Measurements from ENCODE around the gene CXCL13. TPM values are rescaled to one million over a fixed set of nuclear protein-coding genes. Genes with fewer than 3 reads are reported as not detected.
"Not testable (repeated sequence)": the region's sequence is repeated elsewhere in the genome, so short reads cannot be mapped to it uniquely, and the experiment has no call there.

CXCL13 gene, protein sequence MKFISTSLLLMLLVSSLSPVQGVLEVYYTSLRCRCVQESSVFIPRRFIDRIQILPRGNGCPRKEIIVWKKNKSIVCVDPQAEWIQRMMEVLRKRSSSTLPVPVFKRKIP
- total RNA-seq = not detected in 2 replicates

DNA sequence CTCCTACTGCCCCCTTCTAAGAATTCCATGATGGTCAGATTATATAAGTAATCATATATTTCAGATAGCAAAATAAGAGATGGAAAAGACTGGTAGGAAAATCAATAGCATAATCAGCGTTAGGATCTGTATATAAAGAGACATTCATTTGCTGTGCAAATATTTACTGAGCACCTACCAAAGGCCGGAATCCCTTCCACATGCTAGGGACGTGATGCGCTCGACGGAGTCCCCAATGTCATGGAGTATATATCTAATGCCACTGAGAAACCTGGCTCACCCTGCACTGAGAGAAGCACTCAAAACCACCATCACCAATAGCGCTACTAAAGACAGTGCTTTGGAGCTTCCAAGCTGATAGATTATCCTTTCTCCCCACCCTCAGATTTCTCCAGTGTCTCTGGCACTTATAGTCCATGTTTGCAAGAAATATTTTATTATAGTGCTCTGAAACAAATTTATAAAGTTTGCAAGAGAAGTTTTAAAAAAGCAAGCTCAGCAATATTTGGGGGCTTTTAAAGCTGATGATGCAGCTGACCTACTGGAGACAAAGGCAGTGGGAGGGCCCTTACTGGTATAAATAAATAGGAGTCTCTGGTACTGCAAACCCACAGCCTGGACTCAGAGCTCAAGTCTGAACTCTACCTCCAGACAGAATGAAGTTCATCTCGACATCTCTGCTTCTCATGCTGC is at the start of gene CXCL13:
Gene CXCL13, plus strand, starts transcription at position 611 of the 693 bp plus-strand sequence. Its CDS starts 46 bp downstream, at position 657.
- intact Hi-C loops (cut with micrococcal nuclease) = no loop called here

- intact Hi-C loops (cut with micrococcal nuclease) = no loop called here
These were observed 45.5 kb upstream of the CXCL13 start for GRCh38 chr4:77560170-77560569.

- intact Hi-C loops (cut with micrococcal nuclease) = not testable (repeated sequence)
These were observed 43.9 kb upstream of the CXCL13 start for GRCh38 chr4:77561720-77562119.

DNA sequence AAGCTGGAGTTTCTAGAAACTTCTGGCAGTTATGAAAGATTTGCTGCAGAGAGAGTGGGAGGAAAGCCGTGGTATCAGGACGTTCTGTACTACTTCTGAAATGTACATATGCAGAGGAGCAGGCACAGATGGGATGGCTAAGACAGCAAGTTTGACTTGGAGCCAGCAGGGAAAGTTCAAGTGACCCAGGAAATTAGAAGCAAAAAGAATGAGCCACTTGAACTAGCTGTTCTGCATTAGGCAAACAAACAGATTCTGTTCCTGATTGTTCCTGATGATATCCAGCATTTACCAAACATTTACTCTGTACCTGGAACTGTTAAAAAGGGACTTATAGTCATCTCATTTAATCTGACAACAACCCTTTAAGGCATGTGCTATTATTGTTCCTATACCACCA is 41.4 kb upstream of the CXCL13 start:
- intact Hi-C loops (cut with micrococcal nuclease) = no loop called here

GRCh38 chr4:77566148-77566547 is 39.5 kb upstream of the CXCL13 start:
- intact Hi-C loops (cut with micrococcal nuclease) = no loop called here

DNA sequence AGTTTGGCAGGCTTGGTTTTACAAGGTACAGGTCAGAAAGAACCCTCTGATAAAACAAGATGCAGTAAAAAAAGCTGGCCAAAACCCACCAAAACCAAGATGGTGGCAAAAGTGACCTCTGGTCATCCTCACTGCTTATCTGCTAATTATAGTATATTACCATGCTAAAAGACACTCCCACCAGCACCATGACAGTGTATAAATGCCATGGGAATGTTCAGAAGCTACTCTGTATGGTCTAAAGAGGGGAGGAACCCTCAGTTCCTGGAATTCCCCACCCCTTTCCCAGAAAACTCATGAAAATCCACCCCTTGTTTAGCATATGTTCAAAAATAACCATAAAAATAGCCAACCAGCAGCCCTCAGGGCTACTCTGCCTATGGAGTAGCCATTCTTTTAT is 38.1 kb upstream of the CXCL13 start:
- intact Hi-C loops (cut with micrococcal nuclease) = no loop called here

DNA sequence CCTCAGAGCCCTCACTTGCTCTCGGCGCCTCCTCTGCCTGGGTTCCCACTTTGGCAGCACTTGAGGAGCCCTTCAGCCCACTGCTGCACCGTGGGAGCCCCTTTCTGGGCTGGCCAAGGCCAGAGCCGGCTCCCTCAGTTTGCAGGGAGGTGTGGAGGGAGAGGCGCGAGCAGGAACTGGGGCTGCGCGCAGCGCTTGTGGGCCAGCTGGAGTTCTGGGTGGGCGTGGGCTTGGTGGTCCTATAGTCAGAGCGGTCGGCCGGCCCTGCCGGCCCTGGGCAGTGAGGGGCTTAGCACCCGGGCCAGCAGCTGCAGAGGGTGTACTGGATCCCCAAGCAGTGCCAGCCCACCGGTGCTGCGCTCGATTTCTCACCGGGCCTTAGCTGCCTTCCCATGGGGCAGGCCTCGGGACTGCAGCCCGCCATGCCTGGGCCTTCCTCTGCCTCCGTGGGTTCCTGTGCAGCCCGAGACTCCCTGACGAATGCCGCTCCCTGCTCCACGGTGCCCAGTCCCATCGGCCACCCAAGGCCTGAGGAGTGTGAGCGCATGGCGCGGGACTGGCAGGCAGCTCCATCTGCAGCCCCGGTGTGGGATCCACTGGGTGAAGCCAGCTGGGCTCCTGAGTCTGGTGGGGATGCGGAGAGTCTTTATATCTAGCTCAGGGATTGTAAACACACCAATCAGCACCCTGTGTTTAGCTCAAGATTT is 35.0 kb upstream of the CXCL13 start:
- intact Hi-C loops (cut with micrococcal nuclease) = not testable (repeated sequence)

GRCh38 chr4:77576351-77576750 is 29.3 kb upstream of the CXCL13 start:
- intact Hi-C loops (cut with micrococcal nuclease) = no loop called here

DNA sequence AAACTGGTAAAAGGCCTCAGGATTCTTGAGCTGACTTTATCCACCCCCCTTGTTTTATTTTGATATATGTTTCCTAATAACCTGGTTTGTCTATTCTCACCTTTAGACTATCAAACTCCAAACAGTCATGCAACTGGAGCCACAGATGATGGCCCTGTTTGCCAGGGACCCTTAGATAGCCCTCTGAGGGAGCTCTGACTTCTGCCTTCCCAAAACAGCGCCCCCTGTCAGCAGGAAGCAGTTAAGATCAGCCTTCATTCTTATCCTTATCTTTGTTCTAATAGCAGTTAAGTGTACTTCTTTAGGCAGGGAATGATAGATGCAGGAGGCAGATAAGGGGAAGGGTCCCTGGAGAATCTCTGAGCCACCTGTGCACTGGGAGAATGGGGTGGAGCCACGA is 27.5 kb upstream of the CXCL13 start:
- intact Hi-C loops (cut with micrococcal nuclease) = no loop called here

DNA sequence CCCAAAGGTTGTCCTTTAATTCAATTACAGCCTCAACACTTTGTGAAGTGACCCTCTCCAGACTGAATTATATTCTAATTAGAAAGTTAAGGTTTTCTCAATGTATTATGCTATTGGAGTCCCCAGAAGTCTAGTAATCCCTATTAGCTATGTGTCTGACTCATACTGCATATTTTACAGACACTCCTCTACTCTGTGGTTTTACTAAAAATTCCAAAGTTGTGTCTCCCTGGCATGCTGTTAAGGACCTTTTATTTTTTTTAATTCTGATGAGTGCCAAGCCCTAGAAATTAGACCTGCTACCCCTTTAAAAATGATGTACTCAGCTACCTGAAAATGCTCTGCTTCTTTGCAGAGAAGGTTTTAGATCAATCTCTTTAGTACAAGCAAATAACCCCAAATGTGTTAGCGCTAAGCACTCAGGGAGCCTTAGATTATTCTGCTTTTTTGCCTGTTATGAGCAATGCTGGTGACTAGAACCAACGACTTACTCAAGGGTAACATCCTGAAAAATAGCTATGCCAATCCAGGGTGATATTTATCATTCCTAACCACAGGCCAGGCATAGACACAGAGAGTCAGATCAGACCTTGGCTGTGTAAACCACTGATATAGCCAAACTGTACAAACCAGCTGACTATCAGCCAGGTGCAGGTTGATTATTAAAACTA is 26.1 kb upstream of the CXCL13 start:
- intact Hi-C loops (cut with micrococcal nuclease) = no loop called here

- intact Hi-C loops (cut with micrococcal nuclease) = no loop called here
These were observed 23.9 kb upstream of the CXCL13 start for GRCh38 chr4:77581724-77582123.

DNA sequence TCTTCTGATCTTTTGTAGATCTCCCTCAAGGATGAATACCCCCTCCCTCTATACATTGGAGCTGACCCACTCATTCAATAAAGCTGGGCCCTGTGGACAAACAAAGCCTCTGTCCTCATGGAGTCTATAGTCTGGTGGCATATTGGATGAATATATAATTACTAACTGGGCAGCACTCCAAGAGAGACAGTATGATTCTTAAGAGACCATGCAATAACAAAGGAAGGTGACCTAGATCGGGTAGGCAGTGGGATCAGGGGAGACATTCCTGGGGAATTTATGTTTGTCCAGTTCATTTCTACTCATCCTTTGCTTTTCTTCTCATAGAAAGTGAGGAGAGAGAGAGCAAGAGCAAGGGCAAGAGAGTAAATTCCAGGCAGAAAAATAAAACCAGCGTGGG is 23.5 kb upstream of the CXCL13 start:
- intact Hi-C loops (cut with micrococcal nuclease) = no loop called here

- intact Hi-C loops (cut with micrococcal nuclease) = no loop called here
These were observed 22.9 kb upstream of the CXCL13 start for GRCh38 chr4:77582711-77583110.

- intact Hi-C loops (cut with micrococcal nuclease) = loop anchor here (1.0 to 5.0 kb wide), 14 partner anchors 8 to 1286 kb away; partner anchors contain the start of genes BMP2K and MRPL1
These were observed 18.7 kb upstream of the CXCL13 start for GRCh38 chr4:77586951-77587383.

- intact Hi-C loops (cut with micrococcal nuclease) = no loop called here
These were observed 15.1 kb upstream of the CXCL13 start for GRCh38 chr4:77590482-77590881.

DNA sequence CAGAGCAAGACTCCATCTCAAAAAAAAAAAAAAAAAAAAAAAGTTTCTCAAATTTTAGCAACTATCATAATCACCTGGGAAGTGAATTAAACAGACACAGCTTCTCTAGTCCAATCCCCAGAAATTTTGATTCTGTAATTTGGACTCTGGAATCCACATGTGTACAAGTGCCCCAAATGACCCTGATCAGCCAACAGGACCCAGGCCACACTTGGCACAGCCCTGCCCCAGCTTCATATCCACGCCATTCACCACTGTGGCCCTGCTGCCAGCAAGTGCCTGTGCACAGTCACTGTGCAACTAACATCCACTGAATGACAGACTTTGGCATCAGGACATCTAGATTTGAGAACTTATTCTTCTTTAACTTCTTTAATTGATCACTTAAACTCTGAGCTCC is 14.1 kb upstream of the CXCL13 start:
- intact Hi-C loops (cut with micrococcal nuclease) = no loop called here

DNA sequence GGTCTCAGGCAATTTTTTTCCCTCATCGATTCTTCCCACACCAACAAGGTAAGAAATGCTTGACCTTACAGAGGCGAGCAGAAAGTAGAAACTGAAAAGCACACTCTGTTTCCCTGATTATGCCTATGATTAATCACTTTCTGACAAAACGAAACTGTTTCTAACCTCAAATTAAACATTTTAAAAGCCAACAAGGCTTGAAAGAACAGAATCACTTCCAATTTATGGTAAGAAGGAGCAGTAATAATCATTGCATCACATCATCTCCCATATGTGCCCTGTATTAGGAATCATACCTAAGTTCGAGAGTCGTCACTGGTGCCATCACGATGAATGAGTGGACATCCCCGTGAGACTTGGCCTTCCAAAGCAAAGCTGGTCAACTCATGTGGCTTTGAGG is 12.5 kb upstream of the CXCL13 start:
- intact Hi-C loops (cut with micrococcal nuclease) = no loop called here

DNA sequence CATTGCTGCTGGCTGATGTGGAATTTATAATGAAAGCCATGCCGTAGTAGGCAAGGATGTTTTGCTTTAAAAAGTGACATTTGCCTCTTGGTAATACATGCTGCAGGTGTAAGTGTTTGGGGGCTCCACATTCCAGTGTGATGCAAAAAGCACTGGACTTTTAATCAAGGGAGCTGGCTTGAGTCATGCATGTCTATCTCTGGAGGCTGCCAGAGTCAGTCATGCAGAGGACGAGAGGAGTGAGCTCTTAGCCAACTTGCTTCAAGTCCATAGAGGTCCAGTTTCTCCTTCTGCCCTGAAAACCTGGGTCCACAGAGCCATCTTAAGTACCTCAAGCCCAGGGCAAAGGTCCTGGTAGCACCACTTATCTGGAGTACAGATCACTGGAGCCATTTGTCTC is 11.6 kb upstream of the CXCL13 start:
- intact Hi-C loops (cut with micrococcal nuclease) = no loop called here

- intact Hi-C loops (cut with micrococcal nuclease) = loop anchor here (1.0 kb wide), 1 partner anchor 8 kb away; no protein-coding TSS in a partner anchor
These were observed 10.2 kb upstream of the CXCL13 start for GRCh38 chr4:77595364-77595973.

DNA sequence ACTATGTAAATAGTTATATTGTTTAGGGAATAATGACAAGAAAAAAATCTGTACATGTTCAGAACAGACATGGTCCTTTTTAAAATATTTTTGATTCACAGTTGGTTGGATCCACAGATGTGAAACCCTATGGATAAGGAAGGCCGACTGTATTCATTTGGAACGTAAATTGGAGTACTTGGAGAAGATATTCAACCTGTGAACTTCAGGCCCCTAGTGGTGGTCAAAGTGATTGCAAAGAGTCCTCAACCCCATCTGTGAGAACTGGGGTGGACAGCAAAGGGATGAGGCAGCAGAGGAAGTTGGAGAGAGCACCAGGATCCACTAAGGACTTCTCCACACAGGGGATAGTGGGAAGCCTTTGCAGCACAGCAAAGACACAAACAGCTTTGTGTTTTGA is 6.2 kb upstream of the CXCL13 start:
- intact Hi-C loops (cut with micrococcal nuclease) = no loop called here

Measured in T-helper 1 cell treated with Interleukin-12 subunit alpha and Interleukin-12 subunit beta and Interleukin-4 antibody, amounts not matched to agents 30 ng/mL and 1 ng/mL, for 36 hours (primary cell).